ENCODE measurements around the gene HTD2. TPM values are rescaled to one million over a fixed set of nuclear protein-coding genes. Genes with fewer than 3 reads are reported as not detected.

Gene HTD2
- total RNA-seq, 1 donor, result 11.6 TPM

DNA sequence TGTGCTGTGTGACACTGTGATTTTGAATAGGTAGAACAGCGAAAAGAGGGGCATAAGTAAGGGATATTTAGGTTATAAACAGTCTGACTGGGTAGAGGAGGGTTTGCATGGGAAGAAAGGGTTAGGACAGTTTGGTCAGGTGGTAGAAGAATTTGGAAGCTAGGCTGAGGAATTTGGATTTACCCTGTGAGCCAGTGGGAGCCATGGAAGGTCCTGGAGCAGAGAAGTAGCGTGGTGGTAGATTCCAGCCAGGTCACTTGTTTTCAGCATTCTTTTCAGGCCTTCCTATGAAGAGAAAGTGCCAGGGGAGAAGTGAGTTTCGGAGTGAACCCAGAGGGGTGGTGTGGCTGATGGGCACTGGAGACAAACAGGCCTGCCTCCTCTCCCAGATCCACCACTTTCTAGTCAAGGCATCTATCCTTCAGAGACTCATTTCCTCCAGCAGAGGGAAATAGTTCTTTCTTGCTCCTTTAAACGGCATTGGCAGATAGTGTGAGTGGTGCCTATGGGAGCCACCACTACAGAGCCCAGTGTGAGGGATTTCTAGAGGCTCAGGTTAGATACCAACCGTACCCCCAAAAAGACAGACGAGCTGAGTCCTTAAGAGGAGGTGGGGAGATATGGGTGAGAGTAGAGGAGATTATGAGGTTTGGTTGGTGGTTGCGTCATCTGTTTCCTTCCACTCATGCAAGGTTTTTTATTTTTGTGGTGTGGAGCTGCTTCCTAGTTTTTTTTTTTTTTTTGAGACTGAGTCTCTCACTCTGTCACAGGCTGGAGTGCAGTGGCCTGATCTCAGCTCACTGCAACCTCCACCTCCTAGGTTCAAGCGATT is 47.6 kb downstream of the HTD2 start:
- H3K27me3 ChIP-seq (ENCODE audit: insufficient read depth, low read length), result no peaks in the 10 kb centered on the region
- peaks cover 93% of the 10 kb centered on the region for H3K4me1 ChIP-seq (ENCODE audit: insufficient read depth, low read length)
- H3K4me3 ChIP-seq (ENCODE audit: low read length), result peak overlapping the region; percentile 34
- H3K9me3 ChIP-seq (ENCODE audit: low read depth, low read length), result no peaks in the 10 kb centered on the region

- Histone ChIP-seq H3K4me3 (ENCODE audit: low read length) (no peak overlapping the region), H3K4me1 (ENCODE audit: insufficient read depth, low read length) (peaks cover 80% of the 10 kb centered on the region), H3K9me3 (ENCODE audit: low read depth, low read length) (no peaks in the 10 kb centered on the region), H3K27me3 (ENCODE audit: insufficient read depth, low read length) (no peaks in the 10 kb centered on the region)
These were observed 48.9 kb downstream of the HTD2 start for GRCh38 chr3:58355179-58355578.

GRCh38 chr3:58356054-58356453 is 49.7 kb downstream of the HTD2 start:
- H3K4me3 ChIP-seq (ENCODE audit: low read length), result no peak overlapping the region
- H3K4me1 ChIP-seq (ENCODE audit: insufficient read depth, low read length), result peaks cover 72% of the 10 kb centered on the region

GRCh38 chr3:58357402-58357801 is 51.1 kb downstream of the HTD2 start:
- H3K4me3 ChIP-seq (ENCODE audit: low read length), result no peak overlapping the region
- peaks cover 58% of the 10 kb centered on the region for H3K4me1 ChIP-seq (ENCODE audit: insufficient read depth, low read length)
- H3K9me3 ChIP-seq (ENCODE audit: low read depth, low read length), result no peaks in the 10 kb centered on the region
- H3K27me3 ChIP-seq (ENCODE audit: insufficient read depth, low read length), result no peaks in the 10 kb centered on the region

More at GRCh38 chr3:58356054-58356453, 49.7 kb downstream of the HTD2 start:
- no peaks in the 10 kb centered on the region for H3K9me3 ChIP-seq (ENCODE audit: low read depth, low read length)
- no peaks in the 10 kb centered on the region for H3K27me3 ChIP-seq (ENCODE audit: insufficient read depth, low read length)

- H3K4me1 ChIP-seq (ENCODE audit: insufficient read depth, low read length), result peaks cover 52% of the 10 kb centered on the region
These were observed 51.8 kb downstream of the HTD2 start for GRCh38 chr3:58358092-58358491.

GRCh38 chr3:58358808-58359207 is 52.5 kb downstream of the HTD2 start:
- Histone ChIP-seq H3K9me3 (ENCODE audit: low read depth, low read length) (no peaks in the 10 kb centered on the region), H3K27me3 (ENCODE audit: insufficient read depth, low read length) (no peaks in the 10 kb centered on the region), H3K4me1 (ENCODE audit: insufficient read depth, low read length) (peaks cover 50% of the 10 kb centered on the region), H3K4me3 (ENCODE audit: low read length) (no peak overlapping the region)

More at GRCh38 chr3:58358092-58358491, 51.8 kb downstream of the HTD2 start:
- Histone ChIP-seq H3K27me3 (ENCODE audit: insufficient read depth, low read length) (no peaks in the 10 kb centered on the region), H3K9me3 (ENCODE audit: low read depth, low read length) (no peaks in the 10 kb centered on the region), H3K4me3 (ENCODE audit: low read length) (no peak overlapping the region)

GRCh38 chr3:58359621-58360020 is 53.3 kb downstream of the HTD2 start:
- Histone ChIP-seq H3K9me3 (ENCODE audit: low read depth, low read length) (no peaks in the 10 kb centered on the region), H3K4me3 (ENCODE audit: low read length) (no peak overlapping the region), H3K27me3 (ENCODE audit: insufficient read depth, low read length) (no peaks in the 10 kb centered on the region), H3K4me1 (ENCODE audit: insufficient read depth, low read length) (peaks cover 50% of the 10 kb centered on the region)

GRCh38 chr3:58361866-58362265 is 55.5 kb downstream of the HTD2 start:
- Histone ChIP-seq H3K4me3 (ENCODE audit: low read length) (no peak overlapping the region), H3K4me1 (ENCODE audit: insufficient read depth, low read length) (peaks cover 28% of the 10 kb centered on the region), H3K9me3 (ENCODE audit: low read depth, low read length) (no peaks in the 10 kb centered on the region), H3K27me3 (ENCODE audit: insufficient read depth, low read length) (no peaks in the 10 kb centered on the region)

DNA sequence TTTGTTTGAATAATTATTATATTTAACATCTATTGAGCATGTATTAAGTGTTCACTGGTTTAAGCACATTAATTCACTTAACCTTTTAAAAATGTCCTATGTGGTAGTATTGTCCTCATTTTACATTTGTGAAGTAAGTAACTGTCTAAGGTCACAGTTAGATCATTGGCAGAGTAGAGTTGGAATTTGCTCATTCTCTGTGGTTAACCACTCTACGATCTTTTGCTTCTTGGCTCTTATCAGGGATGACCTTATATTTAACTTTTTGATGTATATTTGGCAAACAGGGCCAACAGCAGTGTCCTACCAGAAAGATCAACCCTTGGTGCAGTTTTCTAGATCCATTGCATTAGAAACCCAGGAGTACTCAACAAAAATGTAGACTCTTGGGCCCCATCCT is 60.4 kb downstream of the HTD2 start:
- Histone ChIP-seq H3K27me3 (ENCODE audit: insufficient read depth, low read length) (no peaks in the 10 kb centered on the region), H3K4me3 (ENCODE audit: low read length) (no peak overlapping the region), H3K4me1 (ENCODE audit: insufficient read depth, low read length) (peaks cover 14% of the 10 kb centered on the region), H3K9me3 (ENCODE audit: low read depth, low read length) (no peaks in the 10 kb centered on the region)

DNA sequence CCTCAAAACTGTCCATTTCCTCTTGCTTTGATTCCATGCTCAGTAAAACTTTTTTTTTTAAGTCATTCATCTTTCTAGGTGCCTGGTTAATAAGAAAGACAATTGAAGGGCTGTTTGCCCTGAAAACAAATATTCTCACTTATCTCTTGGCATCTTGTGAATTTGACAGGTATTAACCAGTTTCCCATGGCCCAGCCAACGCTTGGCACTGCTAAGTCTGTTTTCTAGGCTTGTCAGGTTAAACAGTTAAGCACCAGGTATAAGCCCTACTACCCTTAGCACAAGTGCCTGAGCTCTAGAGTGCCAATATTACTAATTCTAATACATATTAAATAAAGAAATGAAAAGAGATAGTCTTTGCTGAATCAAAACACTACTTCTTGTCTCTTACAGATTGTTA is 62.7 kb downstream of the HTD2 start:
- Histone ChIP-seq H3K4me3 (ENCODE audit: low read length) (no peak overlapping the region), H3K9me3 (ENCODE audit: low read depth, low read length) (no peaks in the 10 kb centered on the region), H3K27me3 (ENCODE audit: insufficient read depth, low read length) (no peaks in the 10 kb centered on the region), H3K4me1 (ENCODE audit: insufficient read depth, low read length) (peaks cover 6% of the 10 kb centered on the region)

Other genes with a start within 250 kb of the HTD2 start
- gene DNASE1L3, start 95.5 kb upstream of the HTD2 start, total RNA-seq, result 1.6 TPM
- gene ABHD6, start 68.7 kb upstream of the HTD2 start, total RNA-seq, result 2.3 TPM
- gene RPP14, start 275 bp upstream of the HTD2 start, total RNA-seq, result 10.2 TPM
- gene PXK, start 26.4 kb downstream of the HTD2 start, total RNA-seq, result 50.7 TPM
- 21.5 TPM for gene PDHB, start 127.3 kb downstream of the HTD2 start, total RNA-seq
- 10.6 TPM for gene KCTD6, start 185.6 kb downstream of the HTD2 start, total RNA-seq
- gene ACOX2, start 230.7 kb downstream of the HTD2 start, total RNA-seq, result 0.73 TPM

All from mononuclear cell (primary cell).